Activated T-cell treated with anti-CD3 and anti-CD28 coated beads for 4 hours (primary cell): ENCODE results near the gene BBOX1.

Source experiments
- DNase-seq: peaks from one replicate; pipeline ENCODE4 v3.0.0-alpha.2; 2020

The BBOX1 gene

GRCh38 chr11:27025957-27026733, 14.5 kb upstream of the BBOX1 start:
- no peak for DNase-seq

DNA sequence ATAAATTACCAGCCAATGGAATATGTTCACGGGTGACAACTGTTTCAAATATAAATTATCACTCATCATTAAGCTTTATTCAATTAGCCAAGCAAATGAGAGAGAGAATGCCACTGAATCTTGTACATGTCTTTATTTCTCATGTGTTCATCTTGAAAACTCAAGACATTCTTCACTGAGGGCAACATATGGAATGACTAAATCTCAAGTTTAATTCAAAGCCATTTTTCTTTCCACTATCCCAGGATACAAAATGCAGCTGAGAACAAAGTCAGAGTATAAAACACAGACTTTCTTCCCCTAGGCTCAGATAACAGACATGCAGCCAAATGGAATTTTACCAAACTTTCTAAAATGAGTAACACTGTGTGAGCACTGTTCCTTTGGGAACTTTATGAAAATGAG, 12.1 kb upstream of the BBOX1 start:
- DNase-seq: no peak

- no peak for DNase-seq
These were observed 10.6 kb upstream of the BBOX1 start for GRCh38 chr11:27029966-27030365.

GRCh38 chr11:27031754-27032153, 8.9 kb upstream of the BBOX1 start:
- no peak for DNase-seq

- no peak for DNase-seq
These were observed 742 bp upstream of the BBOX1 start for GRCh38 chr11:27039873-27040272.

DNA sequence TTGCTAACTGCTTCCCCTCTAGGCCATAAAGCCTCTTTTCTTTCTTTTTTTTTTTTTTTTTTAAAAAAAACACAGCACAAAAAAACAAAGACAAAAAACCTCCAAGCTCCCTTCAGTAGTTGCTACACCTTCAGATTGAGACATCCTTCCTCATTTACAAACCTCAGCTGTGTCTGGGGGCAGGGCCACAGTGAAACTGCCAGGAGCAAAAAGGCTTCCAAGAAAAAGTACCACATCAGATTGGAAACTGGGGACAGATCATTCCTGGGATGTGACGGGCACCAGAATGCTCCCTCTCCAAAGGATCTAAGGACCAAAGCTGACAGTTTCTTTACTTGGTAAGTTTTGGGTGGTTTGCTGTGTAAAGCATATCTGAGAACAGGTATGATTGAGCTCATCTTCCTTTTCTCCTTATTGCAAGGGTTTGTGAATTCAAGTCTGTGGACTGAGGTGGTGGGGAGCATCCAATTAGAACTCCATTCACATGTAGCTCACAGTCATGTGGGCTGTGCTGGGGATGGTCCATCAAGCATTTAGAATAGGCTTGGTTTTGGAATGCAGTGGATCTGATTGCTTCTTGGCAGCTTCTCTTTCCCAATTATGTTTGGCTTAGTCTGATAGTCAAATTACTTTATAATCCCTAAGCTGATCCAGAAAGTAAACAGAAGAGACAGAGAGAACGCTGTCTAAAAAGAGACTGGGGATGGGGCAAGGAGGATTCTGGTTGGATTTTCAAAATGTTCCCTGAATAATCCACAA, 705 bp downstream of the BBOX1 start:
- no peak for DNase-seq

- DNase-seq: no peak
These were observed 6.3 kb downstream of the BBOX1 start for GRCh38 chr11:27046956-27047355.

DNA sequence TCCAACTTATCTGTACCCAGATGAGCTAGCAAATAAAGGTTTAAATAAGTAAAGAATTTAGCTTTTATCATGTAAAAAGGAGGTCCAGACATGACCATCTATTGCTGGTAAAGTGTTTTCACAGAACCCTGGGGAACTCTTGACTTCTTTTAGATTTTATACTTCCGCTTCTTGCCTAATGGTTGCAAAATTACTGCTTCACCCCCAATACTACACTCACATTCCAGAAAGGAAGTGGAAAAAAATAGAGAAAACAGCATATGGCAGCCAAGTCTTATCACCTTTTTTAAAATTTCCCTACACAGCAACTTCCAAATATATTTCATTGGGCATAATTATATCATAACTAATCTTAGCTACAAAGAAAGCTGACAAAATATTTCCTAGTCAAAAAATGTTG, 12.1 kb downstream of the BBOX1 start:
- DNase-seq: no peak

GRCh38 chr11:27055065-27055682, 14.6 kb downstream of the BBOX1 start:
- DNase-seq: no peak

DNA sequence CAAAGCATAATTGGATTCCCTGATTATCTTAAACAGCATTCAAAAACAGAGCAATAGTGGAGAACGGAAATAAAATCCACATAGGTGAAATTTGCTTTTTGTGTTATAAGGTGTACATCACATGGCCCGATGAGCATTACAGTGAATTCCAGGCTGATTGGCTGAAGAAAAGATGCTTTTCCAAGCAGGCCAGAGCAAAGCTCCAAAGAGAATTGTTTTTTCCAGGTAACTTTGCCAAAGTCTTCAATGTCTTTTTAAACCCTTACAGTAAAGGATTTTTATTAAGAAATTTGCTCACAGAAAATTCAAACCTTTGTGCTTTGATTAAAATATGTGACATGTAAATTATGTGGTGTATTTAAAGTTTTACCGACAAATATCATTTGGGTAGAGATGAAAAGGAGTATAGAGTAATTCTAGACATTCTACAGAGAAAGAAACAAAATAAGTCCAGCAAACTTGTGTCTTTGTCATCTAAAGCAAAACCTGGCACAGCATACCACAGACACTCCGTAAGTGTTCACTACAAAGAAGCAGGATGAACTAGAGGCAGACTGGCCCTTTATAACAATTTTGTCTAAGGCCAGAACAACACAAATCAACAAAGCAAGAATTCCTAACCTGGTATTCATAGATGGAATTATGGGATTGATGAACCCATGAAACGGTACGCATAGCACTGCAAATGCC, 16.6 kb downstream of the BBOX1 start:
- no peak for DNase-seq

DNA sequence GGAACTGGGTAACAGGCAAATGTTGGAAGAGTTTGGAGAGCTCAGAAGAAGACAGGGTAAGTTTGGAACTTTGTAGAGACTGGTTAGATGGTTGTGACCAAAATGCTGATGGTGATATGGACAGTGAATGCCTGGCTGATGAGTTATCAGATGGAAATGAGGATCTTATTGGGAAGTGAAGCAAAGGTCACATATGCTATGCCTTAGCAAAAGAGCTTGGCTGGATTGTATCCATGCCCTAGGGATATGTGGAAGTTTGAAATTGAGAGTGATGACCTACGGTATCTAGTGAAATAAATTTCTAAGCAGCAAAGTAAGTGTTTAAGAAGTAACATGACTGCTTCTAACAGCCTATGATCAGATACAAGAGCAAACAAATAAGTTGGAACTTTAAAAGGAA, 17.8 kb downstream of the BBOX1 start:
- DNase-seq: no peak

- DNase-seq: no peak
These were observed 18.8 kb downstream of the BBOX1 start for GRCh38 chr11:27059431-27059830.

GRCh38 chr11:27060816-27061460, 20.3 kb downstream of the BBOX1 start:
- DNase-seq: no peak

DNA sequence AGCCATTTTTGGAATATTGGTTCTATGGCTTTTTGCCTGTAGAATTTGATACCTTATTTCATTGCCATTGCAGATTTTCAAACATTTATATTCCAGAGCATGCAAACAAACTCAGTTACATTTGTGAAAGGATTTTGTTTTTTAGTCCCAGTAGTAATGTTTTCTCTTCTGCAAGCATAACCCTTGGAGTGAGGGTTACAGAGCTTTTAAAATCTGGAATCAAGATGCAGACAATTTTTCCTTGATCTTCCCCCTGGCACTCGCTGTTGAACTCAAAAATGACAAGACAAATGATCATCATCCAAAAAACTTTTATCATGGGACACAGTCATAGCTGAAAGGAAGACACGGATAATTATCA, 20.8 kb downstream of the BBOX1 start:
- DNase-seq: no peak

GRCh38 chr11:27064086-27064485, 23.5 kb downstream of the BBOX1 start:
- no peak for DNase-seq

GRCh38 chr11:27075192-27075591, 34.6 kb downstream of the BBOX1 start:
- no peak for DNase-seq

DNA sequence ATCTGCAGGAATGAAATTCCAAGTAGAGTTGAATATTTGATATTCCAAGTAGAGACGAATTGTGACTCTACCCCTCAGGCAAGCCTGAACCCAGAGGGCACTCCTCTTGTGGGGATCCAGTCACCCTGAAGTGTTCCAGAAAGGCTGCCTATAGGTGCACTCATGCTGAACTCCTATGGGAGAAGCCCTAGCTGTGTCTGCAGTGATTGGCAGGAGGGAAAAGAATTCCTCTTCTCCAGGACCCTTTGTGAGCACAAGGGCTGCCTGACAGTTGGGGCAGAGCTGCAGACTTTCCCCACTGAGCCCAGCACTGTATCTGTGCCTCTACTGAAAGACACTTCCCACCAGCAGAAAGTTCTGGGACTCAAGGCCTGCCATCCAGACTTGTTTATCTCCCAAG, 35.0 kb downstream of the BBOX1 start:
- DNase-seq: no peak

DNA sequence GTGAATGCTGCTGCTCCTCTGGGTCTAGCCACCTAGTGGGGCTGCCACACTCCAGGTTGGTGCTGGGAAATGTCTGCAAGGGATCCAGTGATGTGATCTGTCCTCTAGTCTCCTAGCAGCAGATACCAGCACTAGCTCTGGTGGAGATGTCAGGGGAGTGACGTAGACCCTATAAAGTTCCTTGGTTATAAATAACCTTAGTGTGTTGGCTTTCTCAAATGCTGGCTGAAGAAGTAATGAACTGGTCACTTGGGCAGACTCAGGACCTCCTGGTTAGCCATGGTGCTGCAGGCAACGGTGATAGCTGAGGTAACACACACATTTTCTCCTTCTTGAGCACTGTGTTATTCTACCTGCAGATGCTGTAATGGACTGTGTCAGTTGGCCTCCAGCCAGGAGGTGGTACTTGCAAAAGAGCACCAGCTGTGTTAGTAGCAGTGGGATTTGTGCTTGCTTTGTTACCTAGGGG, 35.5 kb downstream of the BBOX1 start:
- DNase-seq: no peak

- DNase-seq: no peak
These were observed 40.4 kb downstream of the BBOX1 start for GRCh38 chr11:27081056-27081455.

- DNase-seq: no peak
These were observed 42.6 kb downstream of the BBOX1 start for GRCh38 chr11:27083241-27083640.

DNA sequence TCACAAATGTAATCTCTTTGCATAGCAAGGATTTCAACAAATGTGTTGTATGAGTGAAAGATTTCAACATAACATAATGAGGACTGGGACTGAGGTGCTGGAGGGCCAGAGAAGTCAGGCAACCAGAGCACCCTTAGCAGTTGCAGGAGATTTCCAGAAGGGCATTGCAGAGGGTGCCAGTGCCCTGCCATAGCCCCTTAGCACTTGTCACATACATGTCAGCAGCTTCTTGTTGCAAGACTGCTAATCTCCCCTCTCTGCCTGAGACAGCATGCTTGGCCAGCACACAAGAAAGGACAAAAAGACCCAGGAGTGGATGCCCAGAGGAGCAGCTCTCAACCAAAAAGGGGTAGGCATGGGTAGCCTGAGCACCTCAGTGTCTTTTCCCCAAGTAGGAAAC, 43.2 kb downstream of the BBOX1 start:
- DNase-seq: no peak

GRCh38 chr11:27084518-27084917, 43.9 kb downstream of the BBOX1 start:
- no peak for DNase-seq

GRCh38 chr11:27085111-27085510, 44.5 kb downstream of the BBOX1 start:
- DNase-seq: no peak
